ENCODE data around the gene KIF24.
"Not testable (repeated sequence)": the region's sequence is repeated elsewhere in the genome, so short reads cannot be mapped to it uniquely, and the experiment has no call there.

GRCh38 chr9:34367751-34368410 is 38.8 kb upstream of the KIF24 start:
- not testable (repeated sequence) for TF ChIP-seq CTCF (IDR thresholded peaks at IDR 0.05; ENCODE audit: low read depth, low read length); EZH2phosphoT487 (IDR thresholded peaks at IDR 0.05; ENCODE audit: low read depth)

Measured in OCI-LY3 (cell line).